VCaP (cell line): ENCODE results near the gene PLCXD1.
A peak's percentile ranks its signal among the peaks of the same experiment; 100 is the strongest.
"Not testable (repeated sequence)": the region's sequence is repeated elsewhere in the genome, so short reads cannot be mapped to it uniquely, and the experiment has no call there.

Experiments
- H3K27ac ChIP-seq: fragments of 450-650 bp; 2 replicates; pipeline ENCODE4 v1.5.1; 2017
- CTCF ChIP-seq: fragments of 450-650 bp; conservative IDR thresholded peaks from 2 replicates; pipeline ENCODE4 v1.5.1; 2017; ENCODE audit warnings: mild to moderate bottlenecking, moderate library complexity

PLCXD1 gene

GRCh38 chrX:281166-281999 lies at the start of gene PLCXD1:
Gene PLCXD1, plus strand, starts transcription at chrX:281381. Its CDS starts 2,807 bp downstream, at chrX:284188.
- peak within 1 kb of the TSS; percentile 11; the same call in 1 of the 2 replicates for H3K27ac ChIP-seq
- TF ChIP-seq CTCF = no peak

GRCh38 chrX:231637-232277 lies 49.4 kb upstream of the PLCXD1 start:
- not testable (repeated sequence) for H3K27ac ChIP-seq

GRCh38 chrX:232278-232655 lies 48.9 kb upstream of the PLCXD1 start:
- not testable (repeated sequence) for H3K27ac ChIP-seq

GRCh38 chrX:236201-236600 lies 45.0 kb upstream of the PLCXD1 start:
- not testable (repeated sequence) for H3K27ac ChIP-seq

- TF ChIP-seq CTCF = no peak
- H3K27ac ChIP-seq = no peak overlapping the region
Observed at GRCh38 chrX:250965-251364, 30.2 kb upstream of the PLCXD1 start.

- not testable (repeated sequence) for H3K27ac ChIP-seq
Observed at GRCh38 chrX:251396-252243, 29.6 kb upstream of the PLCXD1 start.

- no peak overlapping the region for H3K27ac ChIP-seq
- TF ChIP-seq CTCF = no peak
Observed at GRCh38 chrX:252244-252956, 28.8 kb upstream of the PLCXD1 start.

- no peak overlapping the region for H3K27ac ChIP-seq
- TF ChIP-seq CTCF = no peak
Observed at GRCh38 chrX:252957-253291, 28.3 kb upstream of the PLCXD1 start.

GRCh38 chrX:253451-254297 lies 27.5 kb upstream of the PLCXD1 start:
- no peak for TF ChIP-seq CTCF

More at GRCh38 chrX:253451-254297, 27.5 kb upstream of the PLCXD1 start:
- H3K27ac ChIP-seq = no peak overlapping the region
